Mammary epithelial cell (primary cell): ENCODE data around the gene BROX.

Experiments used
- CTCF ChIP-seq, 2 donors: IDR thresholded peaks in 1 of 2; conservative IDR thresholded peaks in 1 of 2; 2 replicates each; pipeline ENCODE4 v1.5.1; 2011 to 2012; ENCODE audit warnings: inconsistent platforms in 2 of 2, low read length in 2 of 2, mild to moderate bottlenecking in 2 of 2, control low read depth in 1 of 2, low read depth in 1 of 2; ENCODE audit not compliant: insufficient read depth in 1 of 2; ENCODE audit errors: extremely low read depth in 1 of 2
- EZH2 ChIP-seq: IDR thresholded peaks from 2 replicates; pipeline ENCODE4 v1.6.1; 2012; ENCODE audit warnings: low read length, inconsistent platforms, borderline replicate concordance

- TF ChIP-seq CTCF (conservative IDR thresholded peaks at IDR 0.05 in 1 of 2, IDR thresholded peaks at IDR 0.05 in 1 of 2; ENCODE audit: extremely low read depth in 1 of 2, insufficient read depth in 1 of 2, low read depth in 1 of 2, low read length in 2 of 2) (no peak), EZH2 (no peak)
These were observed 37.6 kb downstream of the BROX start for GRCh38 chr1:222749927-222750326.
